ENCODE results near the gene CBLB. TPM values are rescaled to one million over a fixed set of nuclear protein-coding genes. Genes with fewer than 3 reads are reported as not detected.
A peak's percentile ranks its signal among the peaks of the same experiment; 100 is the strongest.

The CBLB gene
- total RNA-seq, 1 experiment from 2014 or later: 34.3 TPM

DNA sequence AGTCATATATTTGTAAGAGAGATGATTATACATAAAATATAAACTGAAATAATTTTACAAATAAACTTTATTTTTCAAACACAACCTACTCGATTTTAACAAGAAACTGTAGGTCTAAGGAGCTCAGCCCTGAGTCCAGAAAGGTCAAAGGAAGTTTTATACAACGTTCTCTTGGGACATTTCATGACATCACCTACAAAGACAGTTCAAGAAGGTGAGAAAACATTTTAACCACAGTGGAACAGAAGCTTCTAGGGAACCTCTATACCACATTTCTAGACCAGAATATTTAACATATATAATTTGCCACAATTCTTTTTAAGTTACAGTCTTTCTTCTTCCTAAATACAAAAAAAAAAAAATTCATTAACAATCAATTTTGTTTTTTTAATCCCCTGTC, 40.1 kb downstream of the CBLB start:
- H3K36me3 Mint-ChIP-seq (ENCODE audit: insufficient read depth, unreplicated experiment): no peaks in the 10 kb centered on the region
- H3K9me3 Mint-ChIP-seq (ENCODE audit: unreplicated experiment): no peaks in the 10 kb centered on the region
- peaks cover 5% of the 10 kb centered on the region for H3K4me1 Mint-ChIP-seq (ENCODE audit: low read depth, unreplicated experiment)
- no peak for DNase-seq
- POLR2A ChIA-PET: no interaction called here
- intact Hi-C loops (cut with micrococcal nuclease; ENCODE audit: unreplicated experiment): no loop called here
- BruUV-seq (replicated peaks): no TSS peak
- Histone ChIP-seq H3K4me3 (ENCODE audit: low read depth, low read length) (no peak overlapping the region), H3K4me1 (peaks cover 9% of the 10 kb centered on the region), H3K27me3 (replicated peaks; ENCODE audit: control insufficient read depth, insufficient read depth, low read length) (no peaks in the 10 kb centered on the region), H3K9me3 (no peaks in the 10 kb centered on the region), H3K36me3 (ENCODE audit: control insufficient read depth, insufficient read depth, low read length) (no peaks in the 10 kb centered on the region)
- CTCF ChIA-PET: no interaction called here
- H3K27ac Mint-ChIP-seq (ENCODE audit: unreplicated experiment): no peak overlapping the region
- TF ChIP-seq, protein P1, sequence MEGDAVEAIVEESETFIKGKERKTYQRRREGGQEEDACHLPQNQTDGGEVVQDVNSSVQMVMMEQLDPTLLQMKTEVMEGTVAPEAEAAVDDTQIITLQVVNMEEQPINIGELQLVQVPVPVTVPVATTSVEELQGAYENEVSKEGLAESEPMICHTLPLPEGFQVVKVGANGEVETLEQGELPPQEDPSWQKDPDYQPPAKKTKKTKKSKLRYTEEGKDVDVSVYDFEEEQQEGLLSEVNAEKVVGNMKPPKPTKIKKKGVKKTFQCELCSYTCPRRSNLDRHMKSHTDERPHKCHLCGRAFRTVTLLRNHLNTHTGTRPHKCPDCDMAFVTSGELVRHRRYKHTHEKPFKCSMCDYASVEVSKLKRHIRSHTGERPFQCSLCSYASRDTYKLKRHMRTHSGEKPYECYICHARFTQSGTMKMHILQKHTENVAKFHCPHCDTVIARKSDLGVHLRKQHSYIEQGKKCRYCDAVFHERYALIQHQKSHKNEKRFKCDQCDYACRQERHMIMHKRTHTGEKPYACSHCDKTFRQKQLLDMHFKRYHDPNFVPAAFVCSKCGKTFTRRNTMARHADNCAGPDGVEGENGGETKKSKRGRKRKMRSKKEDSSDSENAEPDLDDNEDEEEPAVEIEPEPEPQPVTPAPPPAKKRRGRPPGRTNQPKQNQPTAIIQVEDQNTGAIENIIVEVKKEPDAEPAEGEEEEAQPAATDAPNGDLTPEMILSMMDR (IDR thresholded peaks at IDR 0.05; ENCODE audit: insufficient read depth in 1 of 2, low read depth in 1 of 2, low read length in 1 of 2, severe bottlenecking in 1 of 2, unreplicated experiment in 1 of 2): no peak
- H3K27me3 Mint-ChIP-seq (ENCODE audit: insufficient read depth, unreplicated experiment): no peaks in the 10 kb centered on the region
- no peak overlapping the region for H3K4me3 Mint-ChIP-seq (ENCODE audit: unreplicated experiment)

DNA sequence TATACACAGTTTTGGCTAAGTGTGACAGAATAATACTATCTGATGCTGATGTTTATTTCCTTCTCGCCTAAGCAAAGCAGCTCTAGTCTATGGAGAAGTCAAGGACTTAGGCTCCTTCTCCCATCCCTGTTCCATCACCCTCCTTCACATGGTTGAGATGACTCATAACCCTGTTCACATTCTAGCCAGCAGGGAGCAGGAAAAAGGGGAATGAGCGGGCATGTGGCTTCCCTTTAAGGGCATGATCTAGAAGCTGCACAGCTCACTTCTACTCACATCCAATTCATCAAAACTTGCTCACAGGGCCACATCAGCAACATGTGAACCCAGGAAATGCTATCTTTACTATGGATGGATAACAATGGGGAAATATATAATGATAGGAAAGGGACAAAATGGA, 40.9 kb downstream of the CBLB start:
- peaks cover 12% of the 10 kb centered on the region for H3K4me1 Mint-ChIP-seq (ENCODE audit: low read depth, unreplicated experiment)
- POLR2A ChIA-PET: no interaction called here
- no peak overlapping the region for H3K27ac Mint-ChIP-seq (ENCODE audit: unreplicated experiment)
- no TSS peak for BruUV-seq (replicated peaks)
- no peaks in the 10 kb centered on the region for H3K27me3 Mint-ChIP-seq (ENCODE audit: insufficient read depth, unreplicated experiment)
- peak; percentile 28 to 35 for DNase-seq
- peaks cover 3% of the 10 kb centered on the region for H3K36me3 Mint-ChIP-seq (ENCODE audit: insufficient read depth, unreplicated experiment)
- H3K9me3 ChIP-seq: no peaks in the 10 kb centered on the region
- no peaks in the 10 kb centered on the region for H3K27me3 ChIP-seq (replicated peaks; ENCODE audit: control insufficient read depth, insufficient read depth, low read length)
- intact Hi-C loops (cut with micrococcal nuclease; ENCODE audit: unreplicated experiment): no loop called here
- no peaks in the 10 kb centered on the region for H3K36me3 ChIP-seq (ENCODE audit: control insufficient read depth, insufficient read depth, low read length)
- H3K4me1 ChIP-seq: peaks cover 16% of the 10 kb centered on the region
- H3K9me3 Mint-ChIP-seq (ENCODE audit: unreplicated experiment): no peaks in the 10 kb centered on the region
- no peak overlapping the region for H3K4me3 Mint-ChIP-seq (ENCODE audit: unreplicated experiment)
- CTCF ChIA-PET: no interaction called here
- no peak overlapping the region for H3K4me3 ChIP-seq (ENCODE audit: low read depth, low read length)
- TF ChIP-seq, protein P1 (IDR thresholded peaks at IDR 0.05; ENCODE audit: insufficient read depth in 1 of 2, low read depth in 1 of 2, low read length in 1 of 2, severe bottlenecking in 1 of 2, unreplicated experiment in 1 of 2): no peak

DNA sequence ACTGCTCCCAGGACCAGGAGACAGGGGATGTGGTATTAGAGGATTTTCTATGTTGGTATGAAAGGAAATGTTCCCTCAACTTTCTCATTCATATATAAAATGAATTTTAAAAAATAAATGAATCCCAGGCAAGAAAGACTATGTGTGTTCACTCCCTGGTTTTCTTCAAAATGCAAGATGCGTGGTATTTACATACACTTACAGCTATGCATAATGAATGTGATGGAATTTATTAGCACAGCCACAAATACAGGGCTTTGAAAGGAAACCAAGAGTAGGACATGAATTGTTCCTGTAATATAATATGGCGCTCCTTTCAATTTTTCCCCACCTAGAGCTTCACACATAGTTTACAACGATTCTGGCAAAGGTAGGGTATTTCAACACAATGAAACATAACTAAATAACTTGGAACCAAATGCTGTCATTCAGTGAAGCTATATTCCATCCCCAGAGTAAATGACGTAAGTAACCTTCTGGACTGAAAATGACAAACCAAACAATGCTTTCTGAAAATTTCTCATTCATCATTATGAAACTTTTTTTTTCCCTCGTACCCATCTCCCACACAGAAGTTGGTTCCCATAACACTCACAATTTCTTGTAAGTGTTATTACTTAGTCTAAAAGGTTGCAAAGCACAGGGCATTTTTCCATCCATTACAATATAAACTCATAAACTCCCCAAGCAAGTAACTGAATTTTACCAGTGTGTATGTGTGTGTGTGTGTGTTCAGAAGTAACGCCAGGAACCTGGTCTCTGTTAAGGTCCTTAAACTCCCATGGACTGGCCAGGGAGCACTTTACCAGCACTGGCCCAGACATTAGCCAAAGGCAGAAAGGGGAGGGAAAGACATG, 41.8 kb downstream of the CBLB start:
- Mint-ChIP-seq H3K36me3 (ENCODE audit: insufficient read depth, unreplicated experiment) (peaks cover 6% of the 10 kb centered on the region), H3K4me3 (ENCODE audit: unreplicated experiment) (no peak overlapping the region), H3K27me3 (ENCODE audit: insufficient read depth, unreplicated experiment) (no peaks in the 10 kb centered on the region), H3K27ac (ENCODE audit: unreplicated experiment) (no peak overlapping the region), H3K9me3 (ENCODE audit: unreplicated experiment) (no peaks in the 10 kb centered on the region), H3K4me1 (ENCODE audit: low read depth, unreplicated experiment) (peaks cover 21% of the 10 kb centered on the region)
- peaks cover 24% of the 10 kb centered on the region for H3K4me1 ChIP-seq
- ChIA-PET POLR2A (no interaction called here), CTCF (no interaction called here)
- BruUV-seq (replicated peaks): no TSS peak
- intact Hi-C loops (cut with micrococcal nuclease; ENCODE audit: unreplicated experiment): no loop called here
- no peak for DNase-seq
- no peaks in the 10 kb centered on the region for H3K9me3 ChIP-seq
- no peak overlapping the region for H3K4me3 ChIP-seq (ENCODE audit: low read depth, low read length)
- TF ChIP-seq, protein P1 (IDR thresholded peaks at IDR 0.05; ENCODE audit: insufficient read depth in 1 of 2, low read depth in 1 of 2, low read length in 1 of 2, severe bottlenecking in 1 of 2, unreplicated experiment in 1 of 2): no peak
- H3K27me3 ChIP-seq (replicated peaks; ENCODE audit: control insufficient read depth, insufficient read depth, low read length): no peaks in the 10 kb centered on the region
- H3K36me3 ChIP-seq (ENCODE audit: control insufficient read depth, insufficient read depth, low read length): no peaks in the 10 kb centered on the region

Data from Caco-2 (cell line).